Ovary (tissue), 9 donors: Measurements from ENCODE around the gene CREB3L1. TPM values are rescaled to one million over a fixed set of nuclear protein-coding genes. Genes with fewer than 3 reads are reported as not detected.

ENCODE experiments used
- DNase-seq, 5 donors: peaks; one replicate each; pipeline ENCODE4 v3.0.0-alpha.2; 2019 to 2020
- H3K27ac ChIP-seq, 2 donors: fragments of 200-600 bp; one replicate each; pipeline versions ENCODE4 v1.5.1 to v1.8.0; 2019 to 2022
- H3K27me3 ChIP-seq: fragments of 200-600 bp; one replicate; pipeline ENCODE4 v1.8.0; 2022
- H3K36me3 ChIP-seq: fragments of 200-600 bp; sonication (generic); one replicate; pipeline ENCODE4 v1.5.1; 2019
- H3K4me1 ChIP-seq: one replicate; pipeline ENCODE4 v1.8.1; 2013; ENCODE audit warnings: mild to moderate bottlenecking, moderate library complexity; ENCODE audit not compliant: insufficient read depth
- H3K4me3 ChIP-seq: fragments of 200-600 bp; sonication (generic); one replicate; pipeline ENCODE4 v1.5.1; 2017
- H3K9me3 ChIP-seq, 2 donors: fragments of 200-600 bp in 1 of 2; sonication (generic) in 1 of 2; one replicate each; pipeline versions ENCODE4 v1.5.1 to v1.8.1; 2013 to 2019; ENCODE audit warnings: mild to moderate bottlenecking in 1 of 2, moderate library complexity in 1 of 2
- CTCF ChIP-seq, 3 donors: fragments of 450-650 bp in 2 of 3; fragments of 200-600 bp in 1 of 3; IDR thresholded peaks; one replicate each; pipeline versions ENCODE4 v1.5.1 to v1.8.0; 2016 to 2022; ENCODE audit warnings: antibody characterized with exemption in 3 of 3, mild to moderate bottlenecking in 1 of 3
- EP300 ChIP-seq: sonication (generic); formaldehyde crosslinking; IDR thresholded peaks from one replicate; pipeline ENCODE4 v1.6.1; 2017; ENCODE audit warnings: antibody characterized with exemption
- POLR2A ChIP-seq: fragments of 450-650 bp; IDR thresholded peaks from one replicate; pipeline ENCODE4 v1.6.1; 2017; ENCODE audit warnings: antibody characterized with exemption, mild to moderate bottlenecking, moderate library complexity
- WGBS, 3 donors: extraction: QIAGEN DNeasy Blood & Tissue Kit in 1 of 3; methylation state at CpG; one replicate each; pipeline versions ENCODE4 v1.1.5 to v1.1.7; 2013 to 2017; 5-methylcytosine and 5-hydroxymethylcytosine counted together
- intact Hi-C, 4 donors: fragments of 100-400 bp; cut with DNase I; formaldehyde crosslinking; loops; one replicate each; pipeline versions ENCODE4 v1.11.0 to v1.15.1; 2022 to 2023
- polyA plus RNA-seq, 2 donors: library from polyadenylated mRNA; stranded (reverse); fragments of 200-250 nt in 1 of 2; fragments of 350-450 nt in 1 of 2; fragmentation: Illumina TruSeq in 1 of 2; extraction: RNeasy Lipid Tissue Mini Kit (QIAGEN cat#74804) in 1 of 2; gene quantifications; one replicate each; pipeline ENCODE4 v1.2.3, GENCODE V29; 2013 to 2014
- total RNA-seq, 7 donors: library from RNA; depleted of rRNA in 2 of 7; stranded (reverse); fragments of >200 nt in 2 of 7; fragmentation: NEBNext Ultra II Directional in 3 of 7; extraction: Animal tissue kit (Norgen Biotek cat#: 25700) in 3 of 7; gene quantifications; one replicate each; pipeline versions ENCODE4 v1.1.0 to v1.2.4, GENCODE V29; 2016 to 2023
- donor health status: DM: no; HTN: no; CAD: no; lungs with moderate emphysema.
- donor health status: DM: no; HTN: no; CAD: no.
- donor health status: Bipolar disorder and iron deficiency.
- donor health status: DM: yes; HTN: yes; CAD: no.
- donor health status: DM: no; HTN: no; CAD: no.
- donor health status: DM: yes; HTN: yes; CAD: no.

The CREB3L1 gene
- total and polyA plus RNA-seq, 9 donors, result 1.7 to 63.0 (median 7.5) TPM

DNA sequence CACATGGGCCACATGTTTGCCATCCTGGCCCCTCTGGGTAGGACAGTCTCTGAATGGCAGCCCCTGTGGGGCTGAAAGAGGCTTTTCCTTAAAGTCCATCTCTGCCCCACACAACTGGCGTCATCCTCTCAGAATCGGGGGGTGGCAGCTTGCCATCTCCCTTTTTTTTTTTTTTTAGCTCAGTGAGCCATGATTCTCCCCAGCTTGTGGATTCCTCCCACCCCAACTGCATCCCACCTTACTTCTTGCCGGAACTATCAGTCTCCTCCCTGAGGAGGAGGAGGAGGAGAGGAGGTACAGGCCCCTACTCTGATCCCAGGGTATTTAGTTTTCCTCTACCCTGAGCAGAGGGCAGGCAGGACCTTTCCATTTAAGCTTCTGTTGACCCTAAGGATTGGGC lies 73.2 kb downstream of the CREB3L1 start:
- 48 to 55% (median 53%) methylated on average over 3 of the region's 3 CpGs for WGBS, 3 donors
- no peak for TF ChIP-seq EP300
- TF ChIP-seq CTCF (IDR thresholded peaks at IDR 0.05), result no peak
- no peak for TF ChIP-seq POLR2A
- no peaks in the 10 kb centered on the region for H3K9me3 ChIP-seq
- peaks cover 28% of the 10 kb centered on the region for H3K4me1 ChIP-seq
- H3K27me3 ChIP-seq, result no peaks in the 10 kb centered on the region
- no peaks in the 10 kb centered on the region for H3K36me3 ChIP-seq
- no peak overlapping the region for H3K4me3 ChIP-seq
- no peak for DNase-seq
- H3K27ac ChIP-seq, result no peak overlapping the region
- intact Hi-C loops, result no loop called here

GRCh38 chr11:46351148-46351547 lies 73.7 kb downstream of the CREB3L1 start:
- Histone ChIP-seq H3K4me1 (peaks cover 28% of the 10 kb centered on the region), H3K36me3 (no peaks in the 10 kb centered on the region), H3K4me3 (no peak overlapping the region), H3K27ac (no peak overlapping the region), H3K9me3 (no peaks in the 10 kb centered on the region), H3K27me3 (no peaks in the 10 kb centered on the region)
- DNase-seq, result no peak
- TF ChIP-seq EP300 (no peak), CTCF (IDR thresholded peaks at IDR 0.05) (no peak), POLR2A (no peak)
- intact Hi-C loops, result no loop called here
- 87 to 91% (median 88%) methylated on average over 8 of the region's 8 CpGs for WGBS, 3 donors

DNA sequence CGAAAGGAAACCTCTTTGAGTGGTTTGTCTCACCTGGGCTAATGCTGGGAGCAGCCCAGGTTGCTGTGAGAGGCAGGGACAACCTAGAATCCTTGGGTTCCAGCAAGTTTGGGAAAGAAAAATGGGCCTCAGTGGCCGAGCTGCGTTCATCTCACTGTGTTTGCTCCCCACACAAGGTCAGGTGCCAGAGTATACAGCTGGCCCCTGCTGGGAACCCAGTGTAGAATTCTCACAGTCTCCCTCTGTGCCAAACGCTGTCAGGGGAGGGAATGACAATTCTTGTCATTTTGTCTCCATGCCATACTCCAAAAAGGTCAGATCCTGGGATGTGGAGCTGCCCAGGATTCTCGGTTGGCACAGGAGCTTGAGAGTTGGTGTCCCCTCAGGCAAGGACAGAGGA lies 74.1 kb downstream of the CREB3L1 start:
- TF ChIP-seq CTCF (IDR thresholded peaks at IDR 0.05) (no peak), EP300 (no peak), POLR2A (no peak)
- Histone ChIP-seq H3K36me3 (no peaks in the 10 kb centered on the region), H3K27me3 (no peaks in the 10 kb centered on the region), H3K27ac (no peak overlapping the region), H3K4me3 (no peak overlapping the region), H3K9me3 (no peaks in the 10 kb centered on the region), H3K4me1 (peaks cover 28% of the 10 kb centered on the region)
- no peak for DNase-seq
- 52 to 67% (median 53%) methylated on average over 5 of the region's 5 CpGs for WGBS, 3 donors
- intact Hi-C loops, result no loop called here

GRCh38 chr11:46352063-46352841 lies 74.8 kb downstream of the CREB3L1 start:
- peaks cover 24% of the 10 kb centered on the region for H3K4me1 ChIP-seq
- H3K36me3 ChIP-seq, result no peaks in the 10 kb centered on the region
- DNase-seq, result peak in 3 of 5 donors; percentile 55 to 71 (median 69)
- intact Hi-C loops, result no loop called here
- TF ChIP-seq CTCF (IDR thresholded peaks at IDR 0.05) (peak; percentile 38 to 60 (median 55)), EP300 (no peak), POLR2A (no peak)
- no peak overlapping the region for H3K4me3 ChIP-seq
- H3K27me3 ChIP-seq, result no peaks in the 10 kb centered on the region
- H3K9me3 ChIP-seq, result no peaks in the 10 kb centered on the region
- WGBS, 3 donors, result 33 to 43% (median 39%) methylated on average over 24 to 33 of the region's 33 CpGs
- no peak overlapping the region for H3K27ac ChIP-seq
